GM21447 (cell line): ENCODE results near the gene TOGARAM2.

Experiments used
- ATAC-seq: cut with Tn5 transposase; IDR thresholded peaks from one replicate; pipeline ENCODE4 v1.9.1; 2021; ENCODE audit not compliant: unreplicated experiment

TOGARAM2 gene

GRCh38 chr2:28981016-28981441 lies at the start of gene TOGARAM2:
TOGARAM2 (plus strand) TSS chr2:28981298; CDS start chr2:28994835, 13,537 bp downstream.
- no peak for ATAC-seq

GRCh38 chr2:28934769-28935168 lies 46.3 kb upstream of the TOGARAM2 start:
- ATAC-seq = no peak

DNA sequence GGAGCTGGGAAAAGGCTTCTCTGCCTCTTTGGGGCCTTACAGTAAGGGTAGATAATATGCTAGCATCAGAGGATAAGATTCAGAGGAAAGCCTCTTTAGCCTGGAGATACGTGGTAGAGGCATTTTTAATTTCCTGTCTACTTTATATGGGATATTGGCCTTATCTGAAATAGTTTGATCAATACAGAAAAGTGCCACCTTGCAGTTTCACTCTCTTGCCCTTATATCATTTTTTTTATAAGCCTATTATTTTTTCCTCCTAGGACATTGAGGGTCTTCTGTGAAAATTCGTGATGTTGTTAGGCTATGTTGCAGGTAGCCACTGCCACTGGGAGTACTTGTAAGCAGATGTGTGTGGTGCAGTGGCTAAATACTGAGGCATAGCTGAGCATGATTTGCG lies 40.1 kb upstream of the TOGARAM2 start:
- ATAC-seq = no peak

DNA sequence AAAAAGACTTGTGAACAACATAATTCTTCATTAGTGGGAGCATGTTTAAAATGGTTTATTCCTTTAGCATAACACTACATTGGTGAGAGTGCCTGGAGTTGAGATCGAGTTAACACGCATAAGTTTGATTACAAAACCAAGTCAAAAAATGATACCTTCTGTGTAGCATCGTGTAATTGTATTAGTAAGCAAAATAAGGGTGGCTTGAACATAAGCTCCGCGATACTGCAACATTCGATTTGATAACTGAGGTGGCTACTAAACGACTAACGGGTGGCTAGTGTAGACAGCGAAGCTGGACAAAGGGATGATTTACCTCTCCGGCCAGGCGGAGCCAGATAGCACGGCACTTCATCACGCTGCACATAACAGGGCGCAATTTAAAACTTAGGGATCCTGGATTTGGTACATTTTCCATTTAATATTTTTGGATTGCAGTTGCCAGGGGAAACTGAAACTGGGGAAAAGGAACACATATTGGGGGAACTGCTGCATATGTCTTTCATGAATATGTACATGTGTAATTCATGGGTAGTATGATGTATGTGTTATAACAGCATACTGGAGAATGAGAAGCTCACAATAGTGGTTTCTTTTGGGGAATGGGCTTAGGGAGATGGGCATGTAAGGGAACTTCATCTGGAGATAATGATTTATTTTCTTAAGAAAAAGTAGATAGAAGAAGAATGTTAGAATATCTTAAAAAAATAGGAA lies 36.4 kb upstream of the TOGARAM2 start:
- no peak for ATAC-seq

DNA sequence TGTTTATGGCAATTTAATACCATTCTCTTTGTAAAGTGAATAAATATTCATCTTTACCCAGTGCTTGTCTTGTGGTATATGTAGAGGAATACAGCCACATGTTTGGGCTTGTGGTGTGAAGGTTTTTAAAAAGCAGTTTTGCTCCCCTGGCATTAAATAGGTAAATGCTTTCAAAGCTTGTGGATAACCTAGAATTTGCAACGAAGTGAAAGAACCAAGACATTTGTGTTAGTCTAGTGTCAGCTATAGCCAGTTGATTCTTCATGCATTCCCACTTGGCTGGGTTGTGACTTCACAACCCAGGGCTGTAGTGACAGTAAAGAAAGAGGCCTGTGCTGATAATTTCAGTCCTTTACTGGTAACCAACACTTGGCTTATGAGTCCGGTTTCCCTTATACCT lies 32.9 kb upstream of the TOGARAM2 start:
- no peak for ATAC-seq

GRCh38 chr2:28949190-28949589 lies 31.9 kb upstream of the TOGARAM2 start:
- ATAC-seq = no peak

GRCh38 chr2:28949617-28950305 lies 31.3 kb upstream of the TOGARAM2 start:
- ATAC-seq = no peak

DNA sequence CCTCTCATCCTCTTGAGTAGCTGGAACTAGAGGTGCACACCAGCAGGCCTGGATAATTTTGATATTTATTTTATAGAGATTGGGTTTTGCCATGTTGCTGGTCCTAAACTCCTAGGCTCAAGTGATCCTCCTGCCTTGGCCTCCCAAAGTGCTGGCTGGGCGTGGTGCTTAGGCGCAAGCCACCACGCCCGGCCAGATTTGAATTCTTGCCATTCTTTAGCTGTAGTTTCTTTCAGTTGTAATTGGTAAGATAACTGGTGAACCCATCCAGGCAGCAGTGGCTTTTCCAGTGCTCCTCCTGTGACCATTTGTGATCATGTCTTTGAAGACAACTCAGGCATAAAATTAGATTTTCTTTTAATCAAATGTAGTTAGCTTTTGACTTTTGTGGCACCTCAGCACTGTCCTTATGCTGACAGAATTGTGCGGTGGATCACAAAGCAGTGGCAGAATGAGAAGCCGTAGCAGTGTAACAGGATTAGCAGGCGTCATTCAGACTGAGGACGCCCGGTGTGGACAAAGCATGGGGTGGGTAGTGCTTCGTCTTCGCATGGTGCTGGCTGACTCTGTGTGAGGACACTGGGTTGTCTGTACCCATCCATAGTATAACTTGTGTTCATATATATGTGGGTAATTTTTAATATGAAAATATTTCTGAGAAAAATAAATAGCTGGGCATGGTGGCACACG lies 30.0 kb upstream of the TOGARAM2 start:
- no peak for ATAC-seq

- ATAC-seq = no peak
Observed at GRCh38 chr2:28951910-28952835, 28.9 kb upstream of the TOGARAM2 start.

DNA sequence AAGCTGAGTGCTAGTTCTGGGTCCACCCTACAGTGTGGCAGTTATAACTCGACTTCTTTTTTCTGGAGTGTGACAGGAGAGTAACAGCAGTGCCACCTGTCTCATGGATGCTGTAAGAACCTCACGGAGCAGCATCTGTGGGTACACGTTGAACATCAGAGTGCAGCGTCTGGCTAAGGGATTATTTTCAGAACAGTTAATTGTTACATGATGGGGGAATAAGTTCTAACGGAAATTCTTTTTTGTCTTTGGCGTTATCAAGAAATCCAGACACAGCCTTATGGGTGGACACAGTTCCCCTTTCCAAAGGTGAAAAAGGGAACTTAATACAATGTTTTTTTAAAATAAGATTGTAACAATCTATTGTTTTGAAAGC lies 28.3 kb upstream of the TOGARAM2 start:
- no peak for ATAC-seq

DNA sequence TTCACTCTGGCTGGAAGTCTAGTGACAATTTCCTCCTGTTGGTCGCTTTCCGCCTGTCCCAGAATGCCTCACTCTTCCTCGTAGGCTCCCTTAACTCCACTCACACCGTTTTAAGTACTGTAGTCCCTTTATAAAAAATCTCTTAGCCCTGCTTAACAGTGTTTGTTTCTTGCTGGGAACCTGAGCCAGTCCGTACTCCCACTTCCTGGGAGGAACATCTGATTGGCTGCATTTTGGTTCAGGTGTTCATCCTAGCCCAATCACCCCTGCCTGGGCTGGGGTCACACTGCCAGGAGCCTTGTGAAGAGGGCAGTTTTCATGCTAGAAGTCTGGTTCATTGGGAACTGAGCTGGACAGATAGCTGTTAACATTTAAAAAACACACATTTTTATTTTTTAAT lies 25.6 kb upstream of the TOGARAM2 start:
- ATAC-seq = no peak

GRCh38 chr2:28956415-28956826 lies 24.7 kb upstream of the TOGARAM2 start:
- ATAC-seq = no peak

GRCh38 chr2:28956890-28957289 lies 24.2 kb upstream of the TOGARAM2 start:
- ATAC-seq = no peak

DNA sequence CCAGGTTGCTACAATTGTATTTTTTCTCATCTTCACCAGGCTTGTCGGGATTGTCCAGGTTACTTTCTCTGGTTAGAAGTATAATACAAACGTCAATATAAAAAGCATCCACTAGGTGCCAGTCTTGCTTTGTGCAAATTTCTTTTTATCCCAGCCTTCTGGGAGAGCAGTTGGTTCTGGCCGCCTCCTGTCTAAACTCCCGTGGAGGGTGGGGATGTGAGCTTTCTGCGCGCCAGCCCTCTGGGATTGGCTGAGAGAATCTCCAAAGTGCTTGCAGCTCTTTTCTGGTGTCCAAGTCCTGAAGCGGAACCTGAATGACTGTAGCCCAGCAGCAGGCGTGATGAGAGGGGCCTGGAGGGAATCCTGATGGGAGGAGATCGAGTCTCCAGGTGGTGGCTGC lies 22.4 kb upstream of the TOGARAM2 start:
- no peak for ATAC-seq

GRCh38 chr2:28960401-28960800 lies 20.7 kb upstream of the TOGARAM2 start:
- no peak for ATAC-seq

DNA sequence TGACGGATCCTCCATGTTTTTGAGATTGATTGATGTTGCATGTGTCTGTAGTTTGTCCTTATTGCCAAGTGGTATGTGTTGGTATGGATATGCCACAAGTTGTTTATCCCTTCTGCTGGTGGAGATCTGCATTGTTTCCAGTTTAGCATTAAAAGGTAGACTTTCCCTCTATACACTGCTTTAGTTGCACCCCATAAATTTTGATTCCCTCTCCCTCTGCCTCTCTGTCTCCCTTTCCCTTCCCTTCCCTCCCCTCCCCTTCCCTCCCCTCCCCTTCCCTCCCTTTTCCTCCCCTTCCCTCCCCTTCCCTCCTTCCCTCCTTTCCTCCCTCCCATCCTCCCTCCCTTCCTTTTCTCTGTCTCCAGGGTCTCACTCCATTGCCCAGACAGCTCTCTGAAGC lies 18.6 kb upstream of the TOGARAM2 start:
- ATAC-seq = no peak

GRCh38 chr2:28970464-28971160 lies 10.5 kb upstream of the TOGARAM2 start:
- no peak for ATAC-seq

DNA sequence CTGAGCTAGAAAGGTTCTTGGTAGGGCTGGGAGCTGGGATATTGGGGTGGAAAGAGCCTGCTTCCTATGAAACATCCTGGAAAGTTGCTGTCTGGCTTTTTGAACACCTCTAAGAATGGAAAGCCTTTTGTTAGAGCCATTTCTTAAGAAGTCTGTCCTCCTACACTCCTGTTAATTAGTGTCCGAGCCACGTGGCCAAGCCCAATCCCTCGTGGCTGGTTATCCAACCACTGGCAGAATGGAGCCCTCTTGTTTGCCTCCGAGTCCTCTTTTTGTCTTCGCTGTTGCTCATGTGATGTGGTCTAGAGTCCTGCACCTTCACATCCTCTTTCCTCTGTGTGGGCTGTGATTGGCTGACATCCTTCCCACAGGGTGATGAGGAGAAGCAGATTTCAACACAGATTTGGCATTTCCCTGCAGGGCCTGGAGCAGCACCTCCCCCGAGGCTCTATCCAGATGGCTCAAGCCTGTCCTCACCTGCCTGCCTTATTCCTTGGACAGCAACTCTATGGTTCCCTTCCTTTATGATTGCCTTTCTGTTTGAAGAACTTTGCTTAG lies 8.2 kb upstream of the TOGARAM2 start:
- no peak for ATAC-seq

GRCh38 chr2:28974252-28974651 lies 6.8 kb upstream of the TOGARAM2 start:
- ATAC-seq = no peak

DNA sequence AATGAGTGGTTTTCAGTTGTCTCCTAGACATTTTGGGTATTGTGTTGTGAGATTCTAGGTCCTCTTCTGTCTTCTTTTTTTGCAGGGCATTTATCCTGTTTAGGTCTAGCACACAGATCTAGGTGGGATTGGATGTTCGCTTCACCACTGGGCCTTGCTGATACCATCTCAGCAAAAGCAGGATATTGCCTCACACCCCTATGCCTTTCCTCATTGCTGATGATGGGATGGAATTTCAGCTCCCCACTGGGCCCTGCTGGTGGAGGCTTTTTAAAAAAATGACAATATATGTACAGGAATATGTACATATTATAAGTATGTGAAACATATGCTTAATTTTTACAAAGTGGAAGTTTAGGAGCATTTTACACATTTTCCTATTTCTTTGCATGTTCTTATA lies 5.4 kb upstream of the TOGARAM2 start:
- ATAC-seq = no peak
